22Rv1 (cell line): ENCODE results near the gene CMBL.

Experiments
- CTCF ChIP-seq: fragments of 450-650 bp; IDR thresholded peaks from 2 replicates; pipeline ENCODE4 v1.5.1; 2017; ENCODE audit warnings: mild to moderate bottlenecking
- ZFX ChIP-seq: fragments of 450-650 bp; IDR thresholded peaks from 2 replicates; pipeline ENCODE4 v1.6.1; 2017; ENCODE audit warnings: antibody characterized with exemption, borderline replicate concordance

GRCh38 chr5:10268100-10268499 lies 39.6 kb downstream of the CMBL start:
- no peak for TF ChIP-seq CTCF
- TF ChIP-seq ZFX: no peak
